Epidermal melanocyte (primary cell): ENCODE measurements around the gene GPRIN3.
"Not testable (repeated sequence)": the region's sequence is repeated elsewhere in the genome, so short reads cannot be mapped to it uniquely, and the experiment has no call there.

Experiments
- DNase-seq: peaks from one replicate; pipeline ENCODE4 v3.0.0; 2011; ENCODE audit warnings: low spot score; ENCODE audit not compliant: insufficient read length

GPRIN3 gene

DNA sequence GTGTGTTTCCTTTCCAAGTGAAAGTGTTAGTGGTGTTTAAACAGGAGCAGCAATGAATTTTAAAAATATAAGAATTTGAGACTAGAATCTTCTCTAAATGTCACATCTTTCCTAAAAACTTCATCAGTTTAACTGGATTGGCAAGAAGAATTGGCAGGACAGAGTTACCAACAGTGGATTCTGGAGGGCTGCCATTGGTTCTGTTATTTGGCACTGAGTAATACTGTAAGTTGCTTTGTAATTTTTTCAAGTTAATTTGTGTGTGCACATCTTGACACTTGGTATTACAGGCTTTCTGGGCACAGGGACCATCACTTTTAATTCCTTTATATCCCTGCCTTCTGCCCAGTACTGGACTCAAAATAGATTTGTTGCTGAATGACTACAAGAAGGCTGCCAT lies 4.5 kb upstream of the GPRIN3 start:
- no peak for DNase-seq

DNA sequence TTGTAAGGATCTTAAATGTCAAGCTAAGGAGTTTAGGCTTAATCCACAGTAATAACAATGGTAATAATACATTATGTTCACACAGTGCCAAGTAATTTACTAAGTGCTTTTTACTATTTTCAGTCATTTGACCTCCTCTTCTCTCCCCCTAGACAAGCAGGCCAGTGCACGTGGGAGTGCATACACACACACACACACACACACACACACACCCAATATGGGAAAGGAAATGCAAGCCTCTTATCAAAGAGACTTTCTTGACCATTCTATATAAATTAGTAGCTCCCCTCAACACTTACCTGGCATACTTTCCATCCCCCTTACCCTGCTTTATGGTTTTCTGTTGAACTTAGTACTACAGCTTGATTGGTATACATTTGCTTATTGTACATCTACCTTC lies 3.8 kb upstream of the GPRIN3 start:
- DNase-seq: no peak

GRCh38 chr4:89309154-89309553 lies 1.6 kb upstream of the GPRIN3 start:
- not testable (repeated sequence) for DNase-seq

GRCh38 chr4:89308161-89308500 lies 531 bp upstream of the GPRIN3 start:
- DNase-seq: no peak

GRCh38 chr4:89307178-89307445 lies 488 bp downstream of the GPRIN3 start:
- no peak for DNase-seq

- DNase-seq: no peak
Measured at GRCh38 chr4:89306486-89307177, 968 bp downstream of the GPRIN3 start.

- no peak for DNase-seq
Measured at GRCh38 chr4:89305712-89306437, 1.7 kb downstream of the GPRIN3 start.

DNA sequence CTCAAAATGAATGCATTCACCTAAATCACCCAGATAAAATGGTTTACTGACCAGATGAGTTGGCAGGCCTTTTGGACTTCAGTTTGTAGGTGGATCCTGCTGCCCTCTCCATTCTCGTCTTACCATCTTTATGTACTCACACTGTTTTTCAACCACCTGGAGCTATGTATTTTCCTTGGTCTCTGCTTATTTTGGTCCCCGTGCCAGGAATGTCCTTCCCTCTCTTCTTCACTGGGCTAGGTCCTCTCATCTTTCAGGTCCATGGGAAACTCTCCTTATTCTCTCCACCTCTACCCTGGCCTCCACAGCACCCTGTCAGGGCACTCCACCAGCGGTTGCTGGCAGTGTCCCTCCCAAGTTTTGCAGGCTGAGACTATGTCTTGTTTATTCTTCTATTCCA lies 2.6 kb downstream of the GPRIN3 start:
- no peak for DNase-seq

GRCh38 chr4:89303814-89304388 lies 3.7 kb downstream of the GPRIN3 start:
- DNase-seq: no peak

DNA sequence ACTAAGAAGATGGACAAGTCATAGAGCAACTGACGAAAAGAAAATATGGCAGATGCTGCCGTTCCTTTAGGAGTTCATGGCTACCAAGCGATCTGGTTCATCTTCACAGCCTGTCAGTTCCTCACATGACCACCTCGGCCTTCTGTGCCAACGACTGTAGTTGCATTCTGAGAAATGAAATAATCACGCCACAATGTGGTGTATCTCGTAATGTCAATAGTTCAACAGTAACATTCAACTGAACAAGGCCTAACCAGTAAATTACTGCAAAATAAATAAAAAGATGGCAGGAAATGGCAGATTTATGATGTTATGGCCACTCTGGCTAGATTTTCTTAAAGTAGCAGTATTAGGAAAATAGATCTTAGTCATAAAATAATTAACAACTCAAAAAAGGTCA lies 4.4 kb downstream of the GPRIN3 start:
- DNase-seq: no peak

- no peak for DNase-seq
Measured at GRCh38 chr4:89301902-89302301, 5.7 kb downstream of the GPRIN3 start.

GRCh38 chr4:89301003-89301402 lies 6.6 kb downstream of the GPRIN3 start:
- no peak for DNase-seq

DNA sequence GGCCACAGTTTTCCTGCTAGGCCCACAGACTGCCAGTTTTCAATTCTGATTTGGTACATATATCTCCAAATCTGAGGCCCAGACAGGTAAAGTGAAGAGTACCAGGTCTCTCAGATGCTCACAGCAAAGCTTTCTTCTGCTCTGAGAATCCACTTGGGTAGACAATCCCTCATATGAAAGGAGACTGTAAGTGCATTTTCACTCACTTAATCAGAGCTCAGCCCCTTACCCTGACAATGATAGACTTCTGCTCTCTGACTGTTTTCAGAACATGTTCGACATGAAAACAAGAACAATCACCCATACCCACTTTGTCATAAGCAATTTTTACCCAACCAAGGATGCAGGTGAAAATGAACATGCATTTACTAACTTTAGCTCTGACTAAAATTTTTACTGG lies 7.1 kb downstream of the GPRIN3 start:
- DNase-seq: no peak

GRCh38 chr4:89300060-89300459 lies 7.5 kb downstream of the GPRIN3 start:
- DNase-seq: no peak

- DNase-seq: no peak
Measured at GRCh38 chr4:89299153-89299791, 8.3 kb downstream of the GPRIN3 start.

- DNase-seq: no peak
Measured at GRCh38 chr4:89298788-89299152, 8.8 kb downstream of the GPRIN3 start.

- DNase-seq: no peak
Measured at GRCh38 chr4:89298155-89298554, 9.4 kb downstream of the GPRIN3 start.

DNA sequence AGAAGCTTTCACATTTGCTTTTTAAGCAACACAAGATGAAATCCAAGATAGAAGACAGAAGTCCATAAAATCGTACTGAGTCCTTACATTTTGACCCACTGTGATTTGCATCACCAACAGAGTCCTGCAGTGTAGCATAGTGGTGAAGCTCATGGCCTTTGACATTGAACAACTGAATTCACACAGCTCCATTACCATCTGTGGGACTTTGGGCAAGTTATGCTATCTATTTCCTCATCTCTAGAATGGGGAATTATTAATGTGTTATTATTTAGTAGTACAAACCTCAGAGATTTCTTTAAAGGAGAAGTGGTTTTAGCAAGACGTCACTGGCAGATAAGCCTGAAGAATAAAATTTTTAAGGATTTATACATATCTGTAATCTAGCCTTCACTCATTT lies 10.7 kb downstream of the GPRIN3 start:
- DNase-seq: no peak

GRCh38 chr4:89296399-89296798 lies 11.2 kb downstream of the GPRIN3 start:
- no peak for DNase-seq

DNA sequence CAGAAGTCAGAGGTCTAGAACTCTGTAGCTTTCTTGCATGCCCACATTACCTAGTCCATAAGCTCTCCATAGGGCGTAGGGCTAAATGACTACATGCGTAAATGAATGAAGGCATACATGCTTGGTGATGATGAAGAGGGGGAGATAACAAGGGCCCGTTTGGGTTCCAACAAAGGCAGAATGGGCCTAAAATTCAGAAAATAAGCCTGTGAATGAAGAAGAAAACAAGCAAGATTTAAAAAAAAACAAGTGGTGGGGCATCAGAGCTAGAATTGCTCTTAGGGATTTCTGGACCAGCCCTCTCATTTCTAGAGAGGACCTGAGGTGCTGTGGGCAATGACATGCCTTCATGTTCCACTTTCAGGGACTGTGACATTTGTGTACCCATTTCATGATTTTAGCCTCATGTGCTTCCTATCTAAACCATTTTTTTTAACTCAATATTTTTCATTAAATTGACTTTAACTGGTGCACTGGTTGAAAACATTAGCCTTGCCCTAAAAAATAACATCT lies 12.1 kb downstream of the GPRIN3 start:
- DNase-seq: no peak

DNA sequence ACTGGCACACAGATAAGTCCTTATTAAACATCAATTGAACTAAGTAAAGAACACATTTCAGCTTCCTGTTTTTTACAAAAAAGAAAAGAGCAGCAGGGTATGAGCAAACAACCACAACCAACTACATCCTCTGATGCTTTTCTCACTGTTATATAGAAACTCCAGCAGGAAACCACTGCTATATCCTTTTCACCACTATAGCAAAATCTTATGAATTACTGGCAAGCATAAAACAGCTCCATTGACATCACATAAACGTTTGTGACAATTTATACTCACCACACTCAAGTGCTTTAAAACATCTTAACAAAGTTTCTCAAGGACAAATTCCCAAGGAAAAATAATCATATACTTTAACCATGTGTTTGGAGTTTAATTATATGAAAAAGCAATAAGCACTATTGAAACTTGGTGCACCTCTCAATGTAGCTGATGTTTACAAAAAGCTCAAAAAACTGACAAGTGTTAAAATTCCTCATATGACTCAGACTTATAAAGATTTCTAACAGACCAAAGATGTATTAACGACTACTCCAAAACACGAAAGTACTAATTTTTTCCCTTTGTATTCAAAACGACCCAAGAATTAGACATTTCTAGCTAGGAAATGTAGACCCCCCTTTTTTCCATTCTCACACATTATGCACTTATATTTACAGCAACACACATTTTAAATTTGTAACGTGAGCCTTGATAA lies 12.9 kb downstream of the GPRIN3 start:
- no peak for DNase-seq

DNA sequence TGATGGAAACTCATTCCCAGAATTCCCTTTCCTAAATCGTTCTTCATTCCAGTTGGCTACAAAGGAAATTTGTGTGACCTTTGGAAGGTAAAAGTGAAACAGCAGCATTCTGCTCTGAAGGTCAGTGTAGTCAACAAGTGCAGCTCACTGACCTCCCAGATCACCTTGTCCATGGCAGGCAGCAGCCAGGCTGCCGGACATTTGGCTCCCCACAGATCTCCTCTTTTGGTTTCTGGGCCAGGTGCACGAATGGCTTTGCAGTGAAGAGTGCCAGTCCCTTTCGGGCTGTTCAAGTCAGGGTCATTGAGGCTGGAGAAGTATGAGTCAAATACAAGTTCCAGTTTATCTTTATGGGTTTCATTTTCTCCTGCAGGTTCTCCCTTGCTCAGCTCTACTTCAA lies 14.3 kb downstream of the GPRIN3 start:
- DNase-seq: no peak
